Subcutaneous adipose tissue (tissue), 4 donors: ENCODE measurements around the gene HPRT1. TPM values are rescaled to one million over a fixed set of nuclear protein-coding genes. Genes with fewer than 3 reads are reported as not detected.

ENCODE experiments used
- total RNA-seq, 4 donors: library from RNA; depleted of rRNA; stranded (reverse); fragments of >200 nt; gene quantifications; one replicate each; pipeline ENCODE4 v1.1.0, GENCODE V29; 2016
- TF ChIP-seq, protein P1 (sequence below): fragments of 450-650 bp; IDR thresholded peaks from one replicate; pipeline ENCODE4 v1.5.1; 2016; ENCODE audit warnings: low read depth, mild to moderate bottlenecking, control low read depth, antibody characterized with exemption, moderate library complexity

The HPRT1 gene
- total RNA-seq, 4 donors from 2014 or later = 11.3 to 25.4 (median 13.3) TPM

DNA sequence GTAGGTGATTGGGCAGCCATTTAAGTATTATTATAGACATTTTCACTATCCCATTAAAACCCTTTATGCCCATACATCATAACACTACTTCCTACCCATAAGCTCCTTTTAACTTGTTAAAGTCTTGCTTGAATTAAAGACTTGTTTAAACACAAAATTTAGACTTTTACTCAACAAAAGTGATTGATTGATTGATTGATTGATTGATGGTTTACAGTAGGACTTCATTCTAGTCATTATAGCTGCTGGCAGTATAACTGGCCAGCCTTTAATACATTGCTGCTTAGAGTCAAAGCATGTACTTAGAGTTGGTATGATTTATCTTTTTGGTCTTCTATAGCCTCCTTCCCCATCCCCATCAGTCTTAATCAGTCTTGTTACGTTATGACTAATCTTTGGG is 16.3 kb downstream of the HPRT1 start:
- TF ChIP-seq, protein P1, sequence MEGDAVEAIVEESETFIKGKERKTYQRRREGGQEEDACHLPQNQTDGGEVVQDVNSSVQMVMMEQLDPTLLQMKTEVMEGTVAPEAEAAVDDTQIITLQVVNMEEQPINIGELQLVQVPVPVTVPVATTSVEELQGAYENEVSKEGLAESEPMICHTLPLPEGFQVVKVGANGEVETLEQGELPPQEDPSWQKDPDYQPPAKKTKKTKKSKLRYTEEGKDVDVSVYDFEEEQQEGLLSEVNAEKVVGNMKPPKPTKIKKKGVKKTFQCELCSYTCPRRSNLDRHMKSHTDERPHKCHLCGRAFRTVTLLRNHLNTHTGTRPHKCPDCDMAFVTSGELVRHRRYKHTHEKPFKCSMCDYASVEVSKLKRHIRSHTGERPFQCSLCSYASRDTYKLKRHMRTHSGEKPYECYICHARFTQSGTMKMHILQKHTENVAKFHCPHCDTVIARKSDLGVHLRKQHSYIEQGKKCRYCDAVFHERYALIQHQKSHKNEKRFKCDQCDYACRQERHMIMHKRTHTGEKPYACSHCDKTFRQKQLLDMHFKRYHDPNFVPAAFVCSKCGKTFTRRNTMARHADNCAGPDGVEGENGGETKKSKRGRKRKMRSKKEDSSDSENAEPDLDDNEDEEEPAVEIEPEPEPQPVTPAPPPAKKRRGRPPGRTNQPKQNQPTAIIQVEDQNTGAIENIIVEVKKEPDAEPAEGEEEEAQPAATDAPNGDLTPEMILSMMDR = no peak

DNA sequence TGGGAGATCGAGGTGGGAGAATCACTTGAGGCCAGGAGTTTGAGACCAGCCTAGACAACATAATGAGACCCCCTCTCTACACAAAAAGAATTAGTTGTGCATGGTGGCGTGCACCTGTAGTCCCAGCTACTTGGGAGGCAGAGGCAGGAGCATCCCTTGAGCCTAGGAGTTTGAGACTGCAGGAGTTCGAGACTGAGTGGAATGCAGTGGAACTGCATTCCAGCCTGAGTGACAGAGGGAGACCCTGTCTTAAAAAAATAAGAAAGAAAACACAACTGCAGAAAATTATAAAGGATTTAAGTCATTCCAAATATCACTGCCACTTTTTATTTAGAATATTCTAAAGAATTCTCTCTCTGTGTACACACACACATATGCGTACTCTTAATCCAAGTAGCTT is 18.4 kb downstream of the HPRT1 start:
- TF ChIP-seq, protein P1 = no peak

DNA sequence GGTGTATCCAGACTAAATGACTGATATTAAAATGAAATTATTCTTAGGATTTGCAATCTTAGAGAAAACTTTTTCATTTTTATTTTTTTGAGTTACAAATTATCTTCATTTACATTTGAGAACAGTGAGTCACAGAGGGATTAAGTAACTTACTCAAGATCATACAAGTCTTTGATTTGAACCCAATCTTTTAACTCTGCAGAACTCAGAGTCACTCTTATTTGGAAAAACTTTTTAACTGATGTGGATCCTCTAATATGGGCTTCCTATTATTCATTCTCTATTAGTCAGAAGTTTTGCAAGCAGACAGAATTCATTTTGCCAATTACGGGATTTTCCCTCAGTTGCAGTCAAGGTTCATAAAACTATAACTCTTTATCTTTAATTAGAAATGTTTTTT is 20.1 kb downstream of the HPRT1 start:
- TF ChIP-seq, protein P1 = no peak

DNA sequence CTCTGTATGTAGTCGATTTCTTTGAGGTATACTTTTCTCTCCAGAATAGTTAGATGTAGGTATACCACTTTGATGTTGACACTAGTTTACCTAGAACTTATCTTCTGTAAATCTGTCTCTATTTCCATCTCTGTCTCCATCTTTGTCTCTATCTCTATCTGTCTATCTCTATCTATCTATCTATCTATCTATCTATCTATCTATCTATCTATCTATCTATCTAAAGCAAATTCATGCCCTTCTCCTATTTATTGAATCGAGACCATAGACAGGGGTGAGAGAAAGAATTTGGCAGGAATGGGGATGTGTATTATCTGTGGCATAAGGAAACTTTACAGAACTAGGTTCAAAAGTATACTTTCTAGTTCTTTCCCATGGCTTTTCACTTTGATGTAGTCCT is 21.4 kb downstream of the HPRT1 start:
- TF ChIP-seq, protein P1 = no peak

DNA sequence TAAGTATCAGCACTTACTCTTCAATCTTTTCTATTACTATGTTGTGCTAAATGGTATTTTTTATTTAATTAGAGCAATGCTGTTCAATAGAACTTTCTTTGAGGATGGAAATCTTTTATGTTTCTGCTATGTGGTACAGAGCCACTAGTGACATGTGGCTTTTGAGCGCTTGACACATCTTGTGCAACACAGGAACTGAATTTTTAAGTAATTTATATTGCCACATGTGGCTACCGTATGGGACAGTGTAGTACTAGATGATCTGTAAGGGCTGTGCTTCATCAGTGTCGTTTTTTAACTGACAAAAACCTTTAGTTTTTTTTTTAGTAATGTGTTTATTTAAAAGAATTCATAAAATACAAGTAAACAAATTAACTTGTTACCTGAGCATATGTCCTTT is 22.4 kb downstream of the HPRT1 start:
- TF ChIP-seq, protein P1 = no peak

DNA sequence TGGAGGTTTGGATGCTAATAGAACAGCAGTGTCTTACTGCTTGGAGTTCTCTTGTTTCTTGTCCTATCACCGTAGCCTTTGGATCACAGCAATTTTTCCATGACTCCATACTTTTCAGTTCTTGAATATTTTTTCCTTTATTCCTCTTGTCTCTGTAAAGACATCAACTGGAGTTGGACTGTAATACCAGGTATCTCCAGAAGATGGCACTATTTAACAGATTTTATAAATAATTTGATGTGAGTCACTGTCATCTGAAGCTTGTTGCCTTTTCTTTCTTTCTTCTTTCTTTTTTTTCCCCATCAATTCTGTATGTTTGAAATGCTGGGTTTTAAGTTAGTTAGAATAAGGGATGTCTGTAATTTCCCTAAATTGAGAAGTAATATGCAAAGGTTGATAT is 24.1 kb downstream of the HPRT1 start:
- TF ChIP-seq, protein P1 = no peak

DNA sequence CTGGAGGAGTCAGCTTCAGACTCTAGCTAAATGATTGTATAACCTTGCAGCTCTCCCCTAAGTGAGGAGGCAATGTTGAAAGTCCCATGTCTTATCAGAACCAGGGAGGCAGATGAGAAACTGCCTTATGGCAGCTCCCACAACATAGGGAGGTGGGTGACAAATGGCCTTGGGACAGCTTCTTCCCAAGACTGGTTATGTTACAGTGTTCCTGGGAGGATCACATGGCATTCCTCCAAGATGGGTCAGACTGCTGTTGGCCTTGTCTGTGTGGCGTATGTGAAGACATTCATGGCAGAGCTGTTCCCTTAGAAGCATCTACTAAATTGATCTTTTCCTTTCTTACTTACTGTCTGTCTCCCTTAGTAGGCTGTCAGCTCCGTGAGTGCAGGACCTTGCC is 42.0 kb downstream of the HPRT1 start:
- TF ChIP-seq, protein P1 = no peak
